Gastrocnemius medialis (tissue), 4 donors: ENCODE measurements around the gene TMEM31.
A peak's percentile ranks its signal among the peaks of the same experiment; 100 is the strongest.

Experiments
- CTCF ChIP-seq, 5 experiments: fragments of 450-650 bp in 3 of 5; fragments of 200-600 bp in 2 of 5; sonication (generic) in 2 of 5; IDR thresholded peaks in 4 of 5; conservative IDR thresholded peaks in 1 of 5; 1 replicate in 4 of 5; 2 replicates in 1 of 5; pipeline ENCODE4 v1.5.1; 2016 to 2019; ENCODE audit warnings: antibody characterized with exemption in 5 of 5, mild to moderate bottlenecking in 3 of 5, moderate library complexity in 3 of 5
- POLR2A ChIP-seq, 2 donors: fragments of 450-650 bp; IDR thresholded peaks; one replicate each; pipeline ENCODE4 v1.6.1; 2017; ENCODE audit warnings: antibody characterized with exemption in 2 of 2, mild to moderate bottlenecking in 2 of 2, moderate library complexity in 2 of 2

GRCh38 chrX:103687073-103687695 is 23.5 kb upstream of the TMEM31 start:
- TF ChIP-seq POLR2A (IDR thresholded peaks at IDR 0.05) (peak; percentile 38 to 52), CTCF (IDR thresholded peaks at IDR 0.05 in 4 of 5, conservative IDR thresholded peaks at IDR 0.05 in 1 of 5) (peak; percentile 44 to 57 (median 50))
